ENCODE data around the gene CLEC18C. TPM values are rescaled to one million over a fixed set of nuclear protein-coding genes. Genes with fewer than 3 reads are reported as not detected.
"Not testable (repeated sequence)": the region's sequence is repeated elsewhere in the genome, so short reads cannot be mapped to it uniquely, and the experiment has no call there.

CLEC18C gene
- total RNA-seq, 1 donor from 2014 or later = under 0.01 TPM

GRCh38 chr16:70187858-70188607 lies 14.4 kb downstream of the CLEC18C start:
- not testable (repeated sequence) for H3K9me3 ChIP-seq (ENCODE audit: control insufficient read depth in 3 of 3, low read length in 3 of 3); H3K27me3 ChIP-seq (ENCODE audit: control insufficient read depth in 3 of 3, insufficient read depth in 3 of 3, low read length in 3 of 3); H3K27ac ChIP-seq (ENCODE audit: low read depth, low read length); H3K4me3 ChIP-seq (ENCODE audit: low read length in 3 of 3); H3K36me3 ChIP-seq (ENCODE audit: control insufficient read depth in 3 of 3, insufficient read depth in 3 of 3, low read length in 3 of 3); H3K4me1 ChIP-seq (ENCODE audit: control insufficient read depth in 3 of 3, insufficient read depth in 3 of 3, low read length in 3 of 3)
- peak overlapping the region in 1 of 3 donors; percentile 45 for H3K9ac ChIP-seq (ENCODE audit: low read depth in 1 of 3, low read length in 3 of 3)

GRCh38 chr16:70188608-70188915 lies 15.0 kb downstream of the CLEC18C start:
- H3K36me3 ChIP-seq (ENCODE audit: control insufficient read depth in 3 of 3, insufficient read depth in 3 of 3, low read length in 3 of 3); H3K4me3 ChIP-seq (ENCODE audit: low read length in 3 of 3): not testable (repeated sequence)

GRCh38 chr16:70190574-70190973 lies 17.0 kb downstream of the CLEC18C start:
- not testable (repeated sequence) for H3K4me3 ChIP-seq (ENCODE audit: low read length in 3 of 3); H3K4me1 ChIP-seq (ENCODE audit: control insufficient read depth in 3 of 3, insufficient read depth in 3 of 3, low read length in 3 of 3); H3K36me3 ChIP-seq (ENCODE audit: control insufficient read depth in 3 of 3, insufficient read depth in 3 of 3, low read length in 3 of 3); H3K9ac ChIP-seq (ENCODE audit: low read depth in 1 of 3, low read length in 3 of 3); H3K27me3 ChIP-seq (ENCODE audit: control insufficient read depth in 3 of 3, insufficient read depth in 3 of 3, low read length in 3 of 3); H3K27ac ChIP-seq (ENCODE audit: low read depth, low read length); H3K9me3 ChIP-seq (ENCODE audit: control insufficient read depth in 3 of 3, low read length in 3 of 3)

More at GRCh38 chr16:70188608-70188915, 15.0 kb downstream of the CLEC18C start:
- H3K9ac ChIP-seq (ENCODE audit: low read depth in 1 of 3, low read length in 3 of 3); H3K27ac ChIP-seq (ENCODE audit: low read depth, low read length); H3K27me3 ChIP-seq (ENCODE audit: control insufficient read depth in 3 of 3, insufficient read depth in 3 of 3, low read length in 3 of 3); H3K9me3 ChIP-seq (ENCODE audit: control insufficient read depth in 3 of 3, low read length in 3 of 3); H3K4me1 ChIP-seq (ENCODE audit: control insufficient read depth in 3 of 3, insufficient read depth in 3 of 3, low read length in 3 of 3): not testable (repeated sequence)

GRCh38 chr16:70196683-70197300 lies 23.2 kb downstream of the CLEC18C start:
- not testable (repeated sequence) for H3K4me1 ChIP-seq (ENCODE audit: control insufficient read depth in 3 of 3, insufficient read depth in 3 of 3, low read length in 3 of 3); H3K36me3 ChIP-seq (ENCODE audit: control insufficient read depth in 3 of 3, insufficient read depth in 3 of 3, low read length in 3 of 3); H3K27ac ChIP-seq (ENCODE audit: low read depth, low read length); H3K9me3 ChIP-seq (ENCODE audit: control insufficient read depth in 3 of 3, low read length in 3 of 3); H3K4me3 ChIP-seq (ENCODE audit: low read length in 3 of 3); H3K27me3 ChIP-seq (ENCODE audit: control insufficient read depth in 3 of 3, insufficient read depth in 3 of 3, low read length in 3 of 3); H3K9ac ChIP-seq (ENCODE audit: low read depth in 1 of 3, low read length in 3 of 3)

GRCh38 chr16:70197611-70198010 lies 24.0 kb downstream of the CLEC18C start:
- H3K4me1 ChIP-seq (ENCODE audit: control insufficient read depth in 3 of 3, insufficient read depth in 3 of 3, low read length in 3 of 3); H3K27ac ChIP-seq (ENCODE audit: low read depth, low read length); H3K9ac ChIP-seq (ENCODE audit: low read depth in 1 of 3, low read length in 3 of 3); H3K4me3 ChIP-seq (ENCODE audit: low read length in 3 of 3); H3K36me3 ChIP-seq (ENCODE audit: control insufficient read depth in 3 of 3, insufficient read depth in 3 of 3, low read length in 3 of 3); H3K27me3 ChIP-seq (ENCODE audit: control insufficient read depth in 3 of 3, insufficient read depth in 3 of 3, low read length in 3 of 3); H3K9me3 ChIP-seq (ENCODE audit: control insufficient read depth in 3 of 3, low read length in 3 of 3): not testable (repeated sequence)

GRCh38 chr16:70198230-70198629 lies 24.6 kb downstream of the CLEC18C start:
- not testable (repeated sequence) for H3K27ac ChIP-seq (ENCODE audit: low read depth, low read length); H3K9ac ChIP-seq (ENCODE audit: low read depth in 1 of 3, low read length in 3 of 3); H3K4me1 ChIP-seq (ENCODE audit: control insufficient read depth in 3 of 3, insufficient read depth in 3 of 3, low read length in 3 of 3); H3K27me3 ChIP-seq (ENCODE audit: control insufficient read depth in 3 of 3, insufficient read depth in 3 of 3, low read length in 3 of 3); H3K9me3 ChIP-seq (ENCODE audit: control insufficient read depth in 3 of 3, low read length in 3 of 3); H3K4me3 ChIP-seq (ENCODE audit: low read length in 3 of 3); H3K36me3 ChIP-seq (ENCODE audit: control insufficient read depth in 3 of 3, insufficient read depth in 3 of 3, low read length in 3 of 3)

- not testable (repeated sequence) for H3K4me1 ChIP-seq (ENCODE audit: control insufficient read depth in 3 of 3, insufficient read depth in 3 of 3, low read length in 3 of 3); H3K27me3 ChIP-seq (ENCODE audit: control insufficient read depth in 3 of 3, insufficient read depth in 3 of 3, low read length in 3 of 3); H3K9ac ChIP-seq (ENCODE audit: low read depth in 1 of 3, low read length in 3 of 3); H3K4me3 ChIP-seq (ENCODE audit: low read length in 3 of 3); H3K9me3 ChIP-seq (ENCODE audit: control insufficient read depth in 3 of 3, low read length in 3 of 3); H3K27ac ChIP-seq (ENCODE audit: low read depth, low read length); H3K36me3 ChIP-seq (ENCODE audit: control insufficient read depth in 3 of 3, insufficient read depth in 3 of 3, low read length in 3 of 3)
These were observed 25.1 kb downstream of the CLEC18C start for GRCh38 chr16:70198666-70199065.

GRCh38 chr16:70199170-70199569 lies 25.6 kb downstream of the CLEC18C start:
- H3K36me3 ChIP-seq (ENCODE audit: control insufficient read depth in 3 of 3, insufficient read depth in 3 of 3, low read length in 3 of 3); H3K27ac ChIP-seq (ENCODE audit: low read depth, low read length); H3K9me3 ChIP-seq (ENCODE audit: control insufficient read depth in 3 of 3, low read length in 3 of 3); H3K27me3 ChIP-seq (ENCODE audit: control insufficient read depth in 3 of 3, insufficient read depth in 3 of 3, low read length in 3 of 3); H3K4me3 ChIP-seq (ENCODE audit: low read length in 3 of 3); H3K9ac ChIP-seq (ENCODE audit: low read depth in 1 of 3, low read length in 3 of 3); H3K4me1 ChIP-seq (ENCODE audit: control insufficient read depth in 3 of 3, insufficient read depth in 3 of 3, low read length in 3 of 3): not testable (repeated sequence)

GRCh38 chr16:70200063-70200462 lies 26.5 kb downstream of the CLEC18C start:
- not testable (repeated sequence) for H3K9ac ChIP-seq (ENCODE audit: low read depth in 1 of 3, low read length in 3 of 3); H3K27me3 ChIP-seq (ENCODE audit: control insufficient read depth in 3 of 3, insufficient read depth in 3 of 3, low read length in 3 of 3); H3K9me3 ChIP-seq (ENCODE audit: control insufficient read depth in 3 of 3, low read length in 3 of 3); H3K4me3 ChIP-seq (ENCODE audit: low read length in 3 of 3); H3K27ac ChIP-seq (ENCODE audit: low read depth, low read length); H3K36me3 ChIP-seq (ENCODE audit: control insufficient read depth in 3 of 3, insufficient read depth in 3 of 3, low read length in 3 of 3); H3K4me1 ChIP-seq (ENCODE audit: control insufficient read depth in 3 of 3, insufficient read depth in 3 of 3, low read length in 3 of 3)

GRCh38 chr16:70203508-70203907 lies 29.9 kb downstream of the CLEC18C start:
- H3K4me3 ChIP-seq (ENCODE audit: low read length in 3 of 3) = not testable (repeated sequence)

More at GRCh38 chr16:70203508-70203907, 29.9 kb downstream of the CLEC18C start:
- not testable (repeated sequence) for H3K9me3 ChIP-seq (ENCODE audit: control insufficient read depth in 3 of 3, low read length in 3 of 3); H3K27ac ChIP-seq (ENCODE audit: low read depth, low read length); H3K27me3 ChIP-seq (ENCODE audit: control insufficient read depth in 3 of 3, insufficient read depth in 3 of 3, low read length in 3 of 3); H3K9ac ChIP-seq (ENCODE audit: low read depth in 1 of 3, low read length in 3 of 3); H3K4me1 ChIP-seq (ENCODE audit: control insufficient read depth in 3 of 3, insufficient read depth in 3 of 3, low read length in 3 of 3); H3K36me3 ChIP-seq (ENCODE audit: control insufficient read depth in 3 of 3, insufficient read depth in 3 of 3, low read length in 3 of 3)
